Measurements from ENCODE around the gene SPATA16. TPM values are rescaled to one million over a fixed set of nuclear protein-coding genes. Genes with fewer than 3 reads are reported as not detected.

Gene SPATA16
- total and polyA plus RNA-seq, 5 donors: not detected

DNA sequence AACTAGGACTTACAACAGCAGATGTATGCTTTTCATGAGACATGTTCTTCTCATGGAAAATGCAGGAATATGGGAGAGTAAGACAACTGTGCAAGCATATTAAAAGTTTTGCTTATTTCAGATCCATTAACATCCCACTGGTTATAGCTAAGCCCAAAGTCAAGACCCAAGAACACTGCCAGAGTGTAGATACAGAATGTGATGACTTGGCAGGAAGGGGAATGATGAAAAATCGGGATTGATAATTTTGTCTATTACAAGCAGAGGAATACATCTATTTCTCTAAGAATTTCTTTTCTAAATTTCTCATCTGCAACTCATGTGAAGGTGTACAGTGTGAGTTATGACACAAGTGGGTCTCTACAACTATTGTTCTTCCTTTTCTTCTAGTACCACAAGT is 76.4 kb downstream of the SPATA16 start:
- Histone ChIP-seq H3K9me3 (ENCODE audit: control insufficient read depth, low read length) (no peaks in the 10 kb centered on the region), H3K4me1 (ENCODE audit: control insufficient read depth, insufficient read depth, low read length) (no peaks in the 10 kb centered on the region), H3K27ac (ENCODE audit: low read length) (no peak overlapping the region), H3K27me3 (ENCODE audit: control insufficient read depth, insufficient read depth) (no peaks in the 10 kb centered on the region), H3K4me3 (ENCODE audit: low read length) (no peak overlapping the region)
- no peak for DNase-seq
- WGBS: 83% methylated on average over 1 of the region's 1 CpG
- intact Hi-C loops (cut with DNase I): no loop called here
- ATAC-seq: no peak

- no peak overlapping the region for H3K27ac ChIP-seq (ENCODE audit: low read length)
- 86% methylated on average over 2 of the region's 2 CpGs for WGBS
- no peaks in the 10 kb centered on the region for H3K27me3 ChIP-seq (ENCODE audit: control insufficient read depth, insufficient read depth)
- no peaks in the 10 kb centered on the region for H3K4me1 ChIP-seq (ENCODE audit: control insufficient read depth, insufficient read depth, low read length)
- ATAC-seq (no peak), DNase-seq (no peak)
- intact Hi-C loops (cut with DNase I): no loop called here
- H3K9me3 ChIP-seq (ENCODE audit: control insufficient read depth, low read length): no peaks in the 10 kb centered on the region
- H3K4me3 ChIP-seq (ENCODE audit: low read length): no peak overlapping the region
Observed at GRCh38 chr3:173058229-173058628, 82.8 kb downstream of the SPATA16 start.

- intact Hi-C loops (cut with DNase I): no loop called here
- Histone ChIP-seq H3K27me3 (ENCODE audit: control insufficient read depth, insufficient read depth) (no peaks in the 10 kb centered on the region), H3K4me1 (ENCODE audit: control insufficient read depth, insufficient read depth, low read length) (no peaks in the 10 kb centered on the region), H3K27ac (ENCODE audit: low read length) (no peak overlapping the region), H3K9me3 (ENCODE audit: control insufficient read depth, low read length) (no peaks in the 10 kb centered on the region), H3K4me3 (ENCODE audit: low read length) (no peak overlapping the region)
- DNase-seq (no peak), ATAC-seq (no peak)
- 78% methylated on average over 2 of the region's 2 CpGs for WGBS
Observed at GRCh38 chr3:173055228-173055933, 85.7 kb downstream of the SPATA16 start.

DNA sequence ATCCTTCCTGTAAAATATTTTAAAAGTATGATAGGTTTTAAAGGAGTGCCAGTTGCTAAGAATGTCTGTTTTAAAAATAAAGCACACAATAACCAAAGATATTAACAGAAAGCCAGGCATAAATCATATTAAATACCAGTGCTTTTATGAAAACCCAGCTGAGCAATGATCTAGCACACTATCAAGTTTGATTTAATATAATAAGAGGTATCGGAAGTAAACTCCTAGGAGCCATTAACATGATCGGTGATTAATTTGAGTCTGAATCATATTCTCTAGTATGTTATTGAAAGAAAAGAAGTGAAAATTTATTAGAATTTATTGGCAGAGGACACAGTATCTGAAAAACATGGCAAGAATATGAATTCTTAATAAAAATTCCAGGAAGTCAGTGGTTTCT is 91.7 kb downstream of the SPATA16 start:
- no peaks in the 10 kb centered on the region for H3K27me3 ChIP-seq (ENCODE audit: control insufficient read depth, insufficient read depth)
- ATAC-seq (no peak), DNase-seq (no peak)
- no peaks in the 10 kb centered on the region for H3K4me1 ChIP-seq (ENCODE audit: control insufficient read depth, insufficient read depth, low read length)
- H3K4me3 ChIP-seq (ENCODE audit: low read length): no peak overlapping the region
- intact Hi-C loops (cut with DNase I): loop anchor here in 3 of 4 donors (5.0 to 10.0 kb wide), 2 partner anchors 212 to 215 kb away; no protein-coding TSS in a partner anchor
- H3K27ac ChIP-seq (ENCODE audit: low read length): no peak overlapping the region
- H3K9me3 ChIP-seq (ENCODE audit: control insufficient read depth, low read length): no peaks in the 10 kb centered on the region
- 89% methylated on average over 2 of the region's 2 CpGs for WGBS

- 67% methylated on average over 2 of the region's 2 CpGs for WGBS
- no peak for DNase-seq
- intact Hi-C loops (cut with DNase I): loop anchor here in 3 of 4 donors (5.0 to 10.0 kb wide), 2 partner anchors 209 to 211 kb away; no protein-coding TSS in a partner anchor
Observed at GRCh38 chr3:173045770-173046382, 95.2 kb downstream of the SPATA16 start.

DNA sequence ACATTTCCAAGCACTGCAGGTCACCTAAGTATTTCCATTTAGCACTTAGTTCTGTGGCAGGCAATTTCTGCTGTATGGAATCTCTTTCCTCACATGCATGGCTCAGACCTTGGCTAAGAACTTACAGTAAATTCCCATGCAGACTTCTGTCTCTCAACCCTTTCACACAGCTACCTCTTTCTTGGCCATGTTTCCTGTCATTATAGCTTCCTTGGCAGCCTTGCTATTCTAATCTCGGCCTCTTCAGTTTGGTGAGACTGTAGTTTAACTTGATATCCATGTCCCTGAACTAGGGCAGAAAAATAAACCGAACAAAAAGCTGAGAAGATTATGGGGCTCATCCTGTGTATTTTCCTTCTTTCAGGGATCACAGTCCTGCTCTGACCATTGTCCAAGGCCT is 96.0 kb downstream of the SPATA16 start:
- 17% methylated on average over 2 of the region's 2 CpGs for WGBS
- DNase-seq (no peak), ATAC-seq (peak in 1 of 2 donors; percentile 51)
- peak overlapping the region; percentile 45 for H3K27ac ChIP-seq (ENCODE audit: low read length)
- no peaks in the 10 kb centered on the region for H3K27me3 ChIP-seq (ENCODE audit: control insufficient read depth, insufficient read depth)
- H3K4me3 ChIP-seq (ENCODE audit: low read length): no peak overlapping the region
- no peaks in the 10 kb centered on the region for H3K4me1 ChIP-seq (ENCODE audit: control insufficient read depth, insufficient read depth, low read length)
- no peaks in the 10 kb centered on the region for H3K9me3 ChIP-seq (ENCODE audit: control insufficient read depth, low read length)
- intact Hi-C loops (cut with DNase I): loop anchor here in 3 of 4 donors (5.0 to 10.0 kb wide), 3 partner anchors 63 to 210 kb away; no protein-coding TSS in a partner anchor

More at GRCh38 chr3:173045770-173046382, 95.2 kb downstream of the SPATA16 start:
- Histone ChIP-seq H3K9me3 (ENCODE audit: control insufficient read depth, low read length) (no peaks in the 10 kb centered on the region), H3K27ac (ENCODE audit: low read length) (no peak overlapping the region), H3K4me1 (ENCODE audit: control insufficient read depth, insufficient read depth, low read length) (no peaks in the 10 kb centered on the region), H3K4me3 (ENCODE audit: low read length) (no peak overlapping the region), H3K27me3 (ENCODE audit: control insufficient read depth, insufficient read depth) (no peaks in the 10 kb centered on the region)
- ATAC-seq: no peak

DNA sequence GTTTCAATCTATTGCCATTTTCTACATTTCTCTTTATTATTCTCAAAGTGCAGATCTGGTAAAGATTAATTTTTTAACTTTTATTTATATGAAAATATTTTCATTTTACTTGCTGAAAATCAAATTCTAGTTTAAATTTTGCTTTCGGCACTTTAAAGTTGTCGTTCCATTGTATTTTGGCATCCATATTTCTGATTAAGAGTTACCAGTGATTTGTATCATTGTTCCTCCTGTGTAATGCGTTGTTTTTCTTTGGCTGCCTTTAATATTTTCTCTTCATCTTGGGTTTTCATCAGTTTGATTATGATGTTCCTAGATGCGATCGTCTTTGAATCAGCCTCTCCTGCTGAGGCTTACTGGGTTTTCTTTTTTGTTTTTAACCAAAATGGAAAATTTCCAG is 97.3 kb downstream of the SPATA16 start:
- H3K27ac ChIP-seq (ENCODE audit: low read length): no peak overlapping the region
- WGBS: 96% methylated on average over 5 of the region's 5 CpGs
- no peaks in the 10 kb centered on the region for H3K27me3 ChIP-seq (ENCODE audit: control insufficient read depth, insufficient read depth)
- H3K4me3 ChIP-seq (ENCODE audit: low read length): no peak overlapping the region
- no peaks in the 10 kb centered on the region for H3K4me1 ChIP-seq (ENCODE audit: control insufficient read depth, insufficient read depth, low read length)
- intact Hi-C loops (cut with DNase I): loop anchor here in 3 of 4 donors (5.0 to 10.0 kb wide), 2 partner anchors 61 to 209 kb away; no protein-coding TSS in a partner anchor
- ATAC-seq (no peak), DNase-seq (no peak)
- H3K9me3 ChIP-seq (ENCODE audit: control insufficient read depth, low read length): no peaks in the 10 kb centered on the region

DNA sequence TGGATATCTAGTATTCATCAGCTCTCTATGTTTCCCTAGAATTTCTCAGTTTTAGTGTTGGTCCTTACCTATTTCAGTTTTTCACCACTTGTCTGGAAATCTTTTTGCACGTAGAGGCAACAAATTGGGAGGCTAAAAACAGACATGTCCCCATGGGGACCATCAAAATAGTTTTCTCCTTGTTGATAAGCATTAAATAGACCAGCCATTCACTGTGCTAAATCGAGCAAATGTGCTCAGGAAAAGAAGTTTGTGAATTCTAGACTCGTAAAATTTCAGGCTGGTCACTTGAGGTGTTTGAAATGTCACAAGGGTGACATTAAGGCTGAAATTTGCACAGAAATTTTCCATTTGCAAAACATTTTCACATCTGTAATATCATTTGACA is 102.6 kb downstream of the SPATA16 start:
- Histone ChIP-seq H3K27me3 (ENCODE audit: control insufficient read depth, insufficient read depth) (no peaks in the 10 kb centered on the region), H3K9me3 (ENCODE audit: control insufficient read depth, low read length) (no peaks in the 10 kb centered on the region), H3K4me3 (ENCODE audit: low read length) (no peak overlapping the region), H3K27ac (ENCODE audit: low read length) (no peak overlapping the region), H3K4me1 (ENCODE audit: control insufficient read depth, insufficient read depth, low read length) (no peaks in the 10 kb centered on the region)
- 40% methylated on average over 3 of the region's 3 CpGs for WGBS
- DNase-seq: no peak
- intact Hi-C loops (cut with DNase I): no loop called here
- peak; percentile 46 to 75 for ATAC-seq

DNA sequence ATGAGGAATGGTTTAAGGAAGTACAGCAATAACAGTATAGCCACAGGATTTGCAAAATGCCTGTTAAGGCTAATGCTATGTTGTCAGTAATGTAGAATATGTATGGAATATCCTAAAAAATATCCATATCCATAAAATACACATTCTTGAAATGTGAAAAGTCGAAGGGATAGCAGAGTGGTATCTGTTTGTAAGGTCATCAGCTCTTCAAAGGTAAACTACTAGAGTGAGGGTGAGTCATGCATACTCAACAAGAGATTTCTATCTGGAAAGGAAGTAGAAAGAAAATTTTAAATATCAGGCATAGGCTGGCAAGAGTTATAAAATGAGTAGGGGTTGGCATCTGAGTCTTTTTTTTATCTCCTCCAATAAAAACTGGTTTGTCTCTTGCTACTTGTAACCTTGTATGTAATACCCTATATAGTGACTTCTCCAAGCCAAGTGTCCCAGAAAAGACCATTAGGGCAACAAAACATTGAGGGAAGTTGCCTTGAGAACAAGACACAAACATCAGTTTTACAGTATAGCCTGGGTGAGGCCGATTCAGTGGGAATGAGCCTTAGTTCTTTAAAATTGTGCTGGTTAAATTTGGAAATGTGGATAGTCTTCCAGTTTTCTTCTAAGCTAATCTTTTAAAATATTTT is 103.1 kb downstream of the SPATA16 start:
- 68% methylated on average over 2 of the region's 2 CpGs for WGBS
- no peak for ATAC-seq
- Histone ChIP-seq H3K4me1 (ENCODE audit: control insufficient read depth, insufficient read depth, low read length) (no peaks in the 10 kb centered on the region), H3K27me3 (ENCODE audit: control insufficient read depth, insufficient read depth) (no peaks in the 10 kb centered on the region), H3K9me3 (ENCODE audit: control insufficient read depth, low read length) (no peaks in the 10 kb centered on the region), H3K27ac (ENCODE audit: low read length) (no peak overlapping the region), H3K4me3 (ENCODE audit: low read length) (no peak overlapping the region)
- no peak for DNase-seq
- intact Hi-C loops (cut with DNase I): no loop called here

GRCh38 chr3:173030273-173030672 is 110.8 kb downstream of the SPATA16 start:
- Histone ChIP-seq H3K27me3 (ENCODE audit: control insufficient read depth, insufficient read depth) (no peaks in the 10 kb centered on the region), H3K27ac (ENCODE audit: low read length) (no peak overlapping the region), H3K4me3 (ENCODE audit: low read length) (no peak overlapping the region), H3K9me3 (ENCODE audit: control insufficient read depth, low read length) (no peaks in the 10 kb centered on the region), H3K4me1 (ENCODE audit: control insufficient read depth, insufficient read depth, low read length) (no peaks in the 10 kb centered on the region)
- ATAC-seq: no peak
- intact Hi-C loops (cut with DNase I): no loop called here
- DNase-seq: no peak

DNA sequence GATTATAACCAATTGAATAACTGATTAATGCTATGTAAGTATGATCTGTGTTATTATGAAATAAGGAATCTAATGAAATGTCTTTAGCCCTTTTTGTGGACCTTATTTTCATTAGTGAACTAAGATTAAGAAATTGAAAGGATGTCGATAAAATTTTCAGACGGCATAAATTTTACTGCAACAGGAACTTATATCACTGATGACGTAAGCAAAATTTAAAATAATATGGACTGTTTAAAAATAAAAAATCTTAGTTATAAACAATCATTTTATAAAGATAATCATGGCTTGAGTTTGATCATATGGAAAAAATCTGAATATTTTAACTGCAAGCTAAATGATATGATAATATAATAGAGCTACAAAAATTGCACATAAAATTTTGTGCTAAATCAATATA is 112.7 kb downstream of the SPATA16 start:
- H3K27ac ChIP-seq (ENCODE audit: low read length): no peak overlapping the region
- WGBS: 93% methylated on average over 3 of the region's 3 CpGs
- no peak for ATAC-seq
- H3K27me3 ChIP-seq (ENCODE audit: control insufficient read depth, insufficient read depth): no peaks in the 10 kb centered on the region
- DNase-seq: no peak
- H3K9me3 ChIP-seq (ENCODE audit: control insufficient read depth, low read length): no peaks in the 10 kb centered on the region
- no peak overlapping the region for H3K4me3 ChIP-seq (ENCODE audit: low read length)
- intact Hi-C loops (cut with DNase I): no loop called here
- no peaks in the 10 kb centered on the region for H3K4me1 ChIP-seq (ENCODE audit: control insufficient read depth, insufficient read depth, low read length)

Data from right cardiac atrium (tissue), 5 donors.